NCI-H2029 (cell line): ENCODE measurements around the gene MIDN.

ENCODE experiments used
- DNase-seq: peaks from one replicate; lab custom pipeline; 2025; lab: John Stamatoyannopoulos, UW

MIDN gene

GRCh38 chr19:1270854-1271527, 22.6 kb downstream of the MIDN start:
- DNase-seq = no peak

- DNase-seq = no peak
Measured at GRCh38 chr19:1271528-1272422, 23.4 kb downstream of the MIDN start.

GRCh38 chr19:1272423-1273262, 24.3 kb downstream of the MIDN start:
- no peak for DNase-seq

GRCh38 chr19:1273263-1274041, 25.1 kb downstream of the MIDN start:
- DNase-seq = no peak

- DNase-seq = no peak
Measured at GRCh38 chr19:1274081-1274851, 25.9 kb downstream of the MIDN start.

- DNase-seq = no peak
Measured at GRCh38 chr19:1274852-1275259, 26.5 kb downstream of the MIDN start.

GRCh38 chr19:1275260-1275975, 27.0 kb downstream of the MIDN start, which contains the start of gene FAM174C:
TSS of gene FAM174C (plus strand) at chr19:1275530. CDS start at chr19:1275550, 20 bp downstream.
- peak; percentile 96 for DNase-seq

- DNase-seq = no peak
Measured at GRCh38 chr19:1275976-1276627, 27.7 kb downstream of the MIDN start.

GRCh38 chr19:1276628-1277022, 28.2 kb downstream of the MIDN start:
- DNase-seq = no peak

- no peak for DNase-seq
Measured at GRCh38 chr19:1277061-1277460, 28.7 kb downstream of the MIDN start.

GRCh38 chr19:1278074-1278473, 29.7 kb downstream of the MIDN start:
- no peak for DNase-seq

GRCh38 chr19:1278713-1279660, 30.6 kb downstream of the MIDN start:
- no peak for DNase-seq

GRCh38 chr19:1279782-1280341, 31.5 kb downstream of the MIDN start:
- peak; percentile 66 for DNase-seq

GRCh38 chr19:1280636-1281568, 32.5 kb downstream of the MIDN start:
- DNase-seq = no peak

- no peak for DNase-seq
Measured at GRCh38 chr19:1281569-1282287, 33.3 kb downstream of the MIDN start.

GRCh38 chr19:1282588-1283206, 34.3 kb downstream of the MIDN start:
- DNase-seq = no peak
